Activated naive CD4-positive, alpha-beta T cell treated with anti-CD3 and anti-CD28 coated beads, Interleukin-2, amount 10 ng/mL, durations not matched to agents 7 days and 5 days (primary cell): ENCODE measurements around the gene PARD3B.

Source experiments
- CTCF ChIA-PET: fragments of 350-600 bp; sonication (Branson Sonifier 250); formaldehyde crosslinking; loops from one replicate; lab custom pipeline; 2021; ENCODE audit warnings: antibody characterized with exemption; lab: Charles Lee
- DNase-seq: peaks from one replicate; pipeline ENCODE4 v3.0.0-alpha.2; 2020
- H3K27ac Mint-ChIP-seq: one replicate; pipeline ENCODE4 v1.8.0; 2021; ENCODE audit warnings: mild to moderate bottlenecking, moderate library complexity, mixed read lengths
- H3K27me3 Mint-ChIP-seq: one replicate; pipeline ENCODE4 v1.8.0; 2021; ENCODE audit warnings: mild to moderate bottlenecking, mixed read lengths
- H3K36me3 Mint-ChIP-seq: one replicate; pipeline ENCODE4 v1.8.0; 2021; ENCODE audit warnings: mixed read lengths
- H3K4me1 Mint-ChIP-seq: one replicate; pipeline ENCODE4 v1.8.0; 2021; ENCODE audit warnings: mixed read lengths
- H3K4me3 Mint-ChIP-seq: one replicate; pipeline ENCODE4 v1.8.0; 2021; ENCODE audit warnings: mild to moderate bottlenecking, moderate library complexity, mixed read lengths
- H3K9me3 Mint-ChIP-seq: one replicate; pipeline ENCODE4 v1.8.0; 2021; ENCODE audit warnings: mixed read lengths

The PARD3B gene

GRCh38 chr2:204560902-204561301 lies 15.6 kb downstream of the PARD3B start:
- no peak overlapping the region for H3K27ac Mint-ChIP-seq
- H3K9me3 Mint-ChIP-seq, result no peaks in the 10 kb centered on the region
- CTCF ChIA-PET, result no interaction called here

DNA sequence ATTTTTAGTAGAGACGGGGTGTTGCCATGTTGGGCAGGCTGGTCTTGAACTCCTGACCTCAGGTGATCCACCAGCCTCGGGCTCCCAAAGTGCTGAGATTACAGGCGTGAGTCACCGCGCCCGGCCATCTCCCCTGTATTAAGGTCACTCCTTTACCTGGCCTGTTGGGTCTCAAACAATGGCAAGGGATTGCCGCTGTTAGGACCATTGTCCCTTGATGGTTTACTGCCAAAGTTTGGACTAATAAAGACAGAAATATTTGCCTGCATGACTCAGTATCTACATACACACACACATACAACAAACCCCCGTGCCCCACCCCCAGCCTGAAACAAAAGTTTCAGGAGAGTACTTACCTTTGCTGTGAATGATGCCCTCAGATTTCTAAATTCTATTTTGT lies 16.5 kb downstream of the PARD3B start:
- H3K4me3 Mint-ChIP-seq, result no peak overlapping the region
- CTCF ChIA-PET, result no interaction called here
- H3K36me3 Mint-ChIP-seq, result no peaks in the 10 kb centered on the region
- H3K27me3 Mint-ChIP-seq, result peaks cover 6% of the 10 kb centered on the region
- H3K4me1 Mint-ChIP-seq, result no peaks in the 10 kb centered on the region
- no peak for DNase-seq
- H3K27ac Mint-ChIP-seq, result no peak overlapping the region
- H3K9me3 Mint-ChIP-seq, result no peaks in the 10 kb centered on the region

More at GRCh38 chr2:204560902-204561301, 15.6 kb downstream of the PARD3B start:
- no peak overlapping the region for H3K4me3 Mint-ChIP-seq
- no peak for DNase-seq
- H3K27me3 Mint-ChIP-seq, result peaks cover 7% of the 10 kb centered on the region
- H3K36me3 Mint-ChIP-seq, result no peaks in the 10 kb centered on the region
- no peaks in the 10 kb centered on the region for H3K4me1 Mint-ChIP-seq

- CTCF ChIA-PET, result no interaction called here
- no peak overlapping the region for H3K4me3 Mint-ChIP-seq
- no peaks in the 10 kb centered on the region for H3K27me3 Mint-ChIP-seq
- no peak for DNase-seq
- no peak overlapping the region for H3K27ac Mint-ChIP-seq
- H3K36me3 Mint-ChIP-seq, result no peaks in the 10 kb centered on the region
- no peaks in the 10 kb centered on the region for H3K9me3 Mint-ChIP-seq
- no peaks in the 10 kb centered on the region for H3K4me1 Mint-ChIP-seq
Measured at GRCh38 chr2:204566439-204566838, 21.2 kb downstream of the PARD3B start.

- Mint-ChIP-seq H3K9me3 (no peaks in the 10 kb centered on the region), H3K27me3 (peaks cover 4% of the 10 kb centered on the region), H3K4me1 (no peaks in the 10 kb centered on the region), H3K4me3 (no peak overlapping the region), H3K27ac (no peak overlapping the region), H3K36me3 (no peaks in the 10 kb centered on the region)
- DNase-seq, result no peak
- CTCF ChIA-PET, result no interaction called here
Measured at GRCh38 chr2:204570421-204570820, 25.1 kb downstream of the PARD3B start.

DNA sequence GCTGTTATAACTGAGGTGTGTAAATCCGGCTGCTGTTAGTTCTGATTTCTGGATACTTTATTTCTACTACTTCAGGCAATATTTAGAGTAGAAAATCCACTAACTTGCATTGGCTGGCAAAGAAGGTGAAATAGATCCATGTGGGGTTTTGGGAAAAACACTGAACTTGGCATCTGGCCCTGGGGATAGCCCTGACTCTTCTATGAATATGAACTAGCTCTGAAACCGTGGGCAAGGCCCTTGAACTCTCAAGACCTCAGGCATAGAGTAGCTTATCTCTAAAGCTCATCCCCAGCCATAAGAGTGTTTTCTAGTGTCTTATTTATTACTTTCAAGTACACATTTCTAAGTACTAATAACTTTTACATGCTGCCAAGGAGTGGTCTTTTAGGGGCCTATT lies 25.8 kb downstream of the PARD3B start:
- no peaks in the 10 kb centered on the region for H3K9me3 Mint-ChIP-seq
- H3K27ac Mint-ChIP-seq, result no peak overlapping the region
- H3K27me3 Mint-ChIP-seq, result peaks cover 4% of the 10 kb centered on the region
- DNase-seq, result no peak
- H3K4me3 Mint-ChIP-seq, result no peak overlapping the region
- CTCF ChIA-PET, result no interaction called here
- no peaks in the 10 kb centered on the region for H3K36me3 Mint-ChIP-seq
- H3K4me1 Mint-ChIP-seq, result no peaks in the 10 kb centered on the region

- Mint-ChIP-seq H3K27me3 (peaks cover 4% of the 10 kb centered on the region), H3K4me1 (no peaks in the 10 kb centered on the region), H3K36me3 (no peaks in the 10 kb centered on the region), H3K4me3 (no peak overlapping the region), H3K9me3 (no peaks in the 10 kb centered on the region), H3K27ac (no peak overlapping the region)
- no peak for DNase-seq
- CTCF ChIA-PET, result no interaction called here
Measured at GRCh38 chr2:204571911-204572310, 26.6 kb downstream of the PARD3B start.

DNA sequence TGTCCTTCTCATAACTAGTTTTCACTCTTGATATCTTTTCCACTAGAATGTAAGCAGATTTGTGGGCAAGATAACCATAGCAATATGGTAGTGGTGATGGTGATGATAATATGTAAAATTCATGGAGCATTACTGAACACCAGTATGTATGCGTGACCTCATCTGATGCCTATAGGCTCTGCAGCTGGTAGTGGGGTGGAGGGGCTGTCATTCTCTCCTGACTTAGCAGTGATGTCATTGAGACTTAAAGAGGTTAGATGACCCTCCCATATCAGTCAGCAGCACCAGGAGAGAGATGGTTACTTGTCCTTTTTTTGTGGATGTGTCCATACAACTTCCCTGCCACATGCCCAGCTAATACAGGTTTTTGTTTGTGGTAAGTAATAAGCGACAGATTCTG lies 27.9 kb downstream of the PARD3B start:
- CTCF ChIA-PET, result no interaction called here
- H3K27me3 Mint-ChIP-seq, result peaks cover 4% of the 10 kb centered on the region
- no peaks in the 10 kb centered on the region for H3K36me3 Mint-ChIP-seq
- H3K9me3 Mint-ChIP-seq, result no peaks in the 10 kb centered on the region
- no peak for DNase-seq
- no peak overlapping the region for H3K27ac Mint-ChIP-seq
- H3K4me3 Mint-ChIP-seq, result no peak overlapping the region
- no peaks in the 10 kb centered on the region for H3K4me1 Mint-ChIP-seq

GRCh38 chr2:204574486-204574885 lies 29.2 kb downstream of the PARD3B start:
- no peak for DNase-seq
- no peaks in the 10 kb centered on the region for H3K36me3 Mint-ChIP-seq
- H3K4me3 Mint-ChIP-seq, result no peak overlapping the region
- peaks cover 4% of the 10 kb centered on the region for H3K27me3 Mint-ChIP-seq
- H3K27ac Mint-ChIP-seq, result no peak overlapping the region
- CTCF ChIA-PET, result no interaction called here
- peaks cover 2% of the 10 kb centered on the region for H3K9me3 Mint-ChIP-seq
- no peaks in the 10 kb centered on the region for H3K4me1 Mint-ChIP-seq

DNA sequence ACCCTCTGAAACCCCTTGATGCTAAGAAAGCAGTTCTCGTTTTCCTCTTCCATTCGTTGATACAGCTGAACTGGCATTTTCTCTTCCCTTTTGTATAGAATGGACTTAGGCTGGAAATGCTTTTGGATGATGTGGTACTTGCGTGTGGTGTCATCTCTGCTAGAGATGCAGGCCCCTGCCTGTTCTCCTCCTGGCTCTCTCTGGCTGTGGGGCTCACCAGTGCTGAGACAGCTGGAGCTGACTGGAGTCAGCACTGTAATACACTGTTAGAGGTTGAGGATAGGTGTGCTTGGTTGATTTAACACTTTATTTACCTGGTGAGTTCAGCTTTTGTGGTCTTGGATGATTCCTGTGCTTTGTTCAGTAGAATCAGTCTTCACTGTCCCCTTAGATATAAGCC lies 30.2 kb downstream of the PARD3B start:
- Mint-ChIP-seq H3K9me3 (peaks cover 2% of the 10 kb centered on the region), H3K27ac (no peak overlapping the region), H3K4me3 (no peak overlapping the region), H3K36me3 (no peaks in the 10 kb centered on the region), H3K27me3 (peaks cover 4% of the 10 kb centered on the region), H3K4me1 (no peaks in the 10 kb centered on the region)
- CTCF ChIA-PET, result no interaction called here
- no peak for DNase-seq

GRCh38 chr2:204576362-204576979 lies 31.2 kb downstream of the PARD3B start:
- H3K9me3 Mint-ChIP-seq, result peaks cover 2% of the 10 kb centered on the region
- H3K36me3 Mint-ChIP-seq, result no peaks in the 10 kb centered on the region
- peaks cover 4% of the 10 kb centered on the region for H3K27me3 Mint-ChIP-seq
- no peak overlapping the region for H3K27ac Mint-ChIP-seq
- no peaks in the 10 kb centered on the region for H3K4me1 Mint-ChIP-seq
- no peak overlapping the region for H3K4me3 Mint-ChIP-seq
- CTCF ChIA-PET, result no interaction called here
- DNase-seq, result no peak

GRCh38 chr2:204578928-204579598 lies 33.8 kb downstream of the PARD3B start:
- H3K27me3 Mint-ChIP-seq, result no peaks in the 10 kb centered on the region
- no peaks in the 10 kb centered on the region for H3K4me1 Mint-ChIP-seq
- H3K9me3 Mint-ChIP-seq, result peaks cover 2% of the 10 kb centered on the region
- H3K36me3 Mint-ChIP-seq, result no peaks in the 10 kb centered on the region
- DNase-seq, result no peak
- CTCF ChIA-PET, result no interaction called here
- no peak overlapping the region for H3K27ac Mint-ChIP-seq
- H3K4me3 Mint-ChIP-seq, result no peak overlapping the region

DNA sequence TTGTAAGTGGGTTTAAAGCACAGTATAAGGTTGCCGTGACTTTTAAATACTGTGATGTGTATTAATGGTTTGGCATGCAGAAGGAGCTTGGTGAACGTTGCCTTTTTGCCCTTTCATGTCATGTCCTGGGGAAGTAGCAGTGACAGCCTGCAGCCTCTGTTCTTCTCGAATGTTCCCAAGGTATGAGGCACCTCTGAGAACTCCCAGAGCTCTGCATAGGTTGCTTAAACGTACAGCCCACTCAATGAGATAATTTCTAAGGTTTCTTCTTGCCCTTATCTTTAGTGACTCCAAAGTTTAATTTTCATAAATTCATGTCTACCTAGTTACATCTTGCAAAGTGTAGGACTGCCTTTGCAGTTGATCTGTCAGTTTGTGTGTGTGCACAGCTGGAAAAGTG lies 36.7 kb downstream of the PARD3B start:
- Mint-ChIP-seq H3K4me1 (no peaks in the 10 kb centered on the region), H3K4me3 (no peak overlapping the region), H3K36me3 (no peaks in the 10 kb centered on the region), H3K9me3 (peaks cover 2% of the 10 kb centered on the region), H3K27me3 (peaks cover 4% of the 10 kb centered on the region), H3K27ac (no peak overlapping the region)
- CTCF ChIA-PET, result no interaction called here
- no peak for DNase-seq

DNA sequence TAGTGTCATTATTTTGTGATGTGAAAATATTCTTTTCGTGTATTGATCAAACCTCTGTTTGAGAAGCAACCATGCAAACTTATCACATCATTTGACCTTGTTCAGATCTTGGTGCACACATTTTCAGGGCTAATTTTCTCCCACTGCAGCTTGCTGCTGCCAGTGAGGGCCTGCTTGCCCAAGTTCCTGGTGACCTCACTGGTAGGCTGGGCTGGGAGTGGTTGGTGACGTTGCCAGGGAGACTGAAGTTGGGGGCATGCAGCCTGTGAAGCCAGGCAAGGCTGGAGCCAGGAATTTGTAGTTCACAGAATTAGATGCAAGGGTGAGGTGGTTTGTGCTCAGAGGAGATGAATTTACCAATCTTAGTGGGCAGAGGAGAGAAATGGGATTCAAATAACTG lies 38.5 kb downstream of the PARD3B start:
- CTCF ChIA-PET, result no interaction called here
- no peak for DNase-seq
- H3K9me3 Mint-ChIP-seq, result no peaks in the 10 kb centered on the region

GRCh38 chr2:204585930-204586329 lies 40.7 kb downstream of the PARD3B start:
- Mint-ChIP-seq H3K27ac (no peak overlapping the region), H3K9me3 (no peaks in the 10 kb centered on the region), H3K4me1 (no peaks in the 10 kb centered on the region), H3K36me3 (no peaks in the 10 kb centered on the region), H3K27me3 (peaks cover 9% of the 10 kb centered on the region), H3K4me3 (no peak overlapping the region)
- CTCF ChIA-PET, result no interaction called here
- no peak for DNase-seq

More for the DNA sequence above, 38.5 kb downstream of the PARD3B start:
- no peaks in the 10 kb centered on the region for H3K4me1 Mint-ChIP-seq
- H3K36me3 Mint-ChIP-seq, result no peaks in the 10 kb centered on the region
- H3K27me3 Mint-ChIP-seq, result peaks cover 4% of the 10 kb centered on the region
- H3K4me3 Mint-ChIP-seq, result no peak overlapping the region
- H3K27ac Mint-ChIP-seq, result no peak overlapping the region

GRCh38 chr2:204586444-204587180 lies 41.3 kb downstream of the PARD3B start:
- CTCF ChIA-PET, result no interaction called here
- no peak for DNase-seq
- Mint-ChIP-seq H3K4me3 (no peak overlapping the region), H3K9me3 (no peaks in the 10 kb centered on the region), H3K27me3 (peaks cover 9% of the 10 kb centered on the region), H3K36me3 (no peaks in the 10 kb centered on the region), H3K4me1 (no peaks in the 10 kb centered on the region), H3K27ac (no peak overlapping the region)
